HG03175 (cell line): ENCODE measurements around the gene CDH13.

Experiments used
- ATAC-seq: cut with Tn5 transposase; IDR thresholded peaks from one replicate; pipeline ENCODE4 v1.9.1; 2021; ENCODE audit warnings: mild to moderate bottlenecking, moderate library complexity; ENCODE audit not compliant: unreplicated experiment

The CDH13 gene

GRCh38 chr16:83021045-83021444 is 394.3 kb downstream of the CDH13 start:
- ATAC-seq = no peak

GRCh38 chr16:83021746-83022145 is 395.0 kb downstream of the CDH13 start:
- no peak for ATAC-seq

GRCh38 chr16:83023011-83023410 is 396.2 kb downstream of the CDH13 start:
- no peak for ATAC-seq

GRCh38 chr16:83023640-83024039 is 396.9 kb downstream of the CDH13 start:
- ATAC-seq = no peak

GRCh38 chr16:83027973-83028372 is 401.2 kb downstream of the CDH13 start:
- no peak for ATAC-seq

GRCh38 chr16:83029467-83029866 is 402.7 kb downstream of the CDH13 start:
- no peak for ATAC-seq

- no peak for ATAC-seq
Observed at GRCh38 chr16:83031524-83031923, 404.8 kb downstream of the CDH13 start.

GRCh38 chr16:83037102-83037501 is 410.3 kb downstream of the CDH13 start:
- ATAC-seq = no peak

- no peak for ATAC-seq
Observed at GRCh38 chr16:83037884-83038283, 411.1 kb downstream of the CDH13 start.

GRCh38 chr16:83040174-83040573 is 413.4 kb downstream of the CDH13 start:
- ATAC-seq = no peak

- no peak for ATAC-seq
Observed at GRCh38 chr16:83044589-83044988, 417.8 kb downstream of the CDH13 start.

- no peak for ATAC-seq
Observed at GRCh38 chr16:83045790-83046189, 419.0 kb downstream of the CDH13 start.

- ATAC-seq = no peak
Observed at GRCh38 chr16:83046664-83047063, 419.9 kb downstream of the CDH13 start.

- no peak for ATAC-seq
Observed at GRCh38 chr16:83051451-83051850, 424.7 kb downstream of the CDH13 start.

- no peak for ATAC-seq
Observed at GRCh38 chr16:83054283-83054682, 427.5 kb downstream of the CDH13 start.

GRCh38 chr16:83058376-83058775 is 431.6 kb downstream of the CDH13 start:
- ATAC-seq = no peak

GRCh38 chr16:83059237-83059636 is 432.5 kb downstream of the CDH13 start:
- no peak for ATAC-seq

GRCh38 chr16:83066011-83066410 is 439.2 kb downstream of the CDH13 start:
- no peak for ATAC-seq

- ATAC-seq = no peak
Observed at GRCh38 chr16:83066881-83067280, 440.1 kb downstream of the CDH13 start.

- ATAC-seq = no peak
Observed at GRCh38 chr16:83068686-83069085, 441.9 kb downstream of the CDH13 start.

- ATAC-seq = no peak
Observed at GRCh38 chr16:83070416-83071209, 443.8 kb downstream of the CDH13 start.

- ATAC-seq = no peak
Observed at GRCh38 chr16:83075956-83076355, 449.2 kb downstream of the CDH13 start.

GRCh38 chr16:83083361-83083760 is 456.6 kb downstream of the CDH13 start:
- ATAC-seq = no peak
